ENCODE data around the gene SPACA4. TPM values are rescaled to one million over a fixed set of nuclear protein-coding genes. Genes with fewer than 3 reads are reported as not detected.

The SPACA4 gene
- total and polyA plus RNA-seq, 2 experiments from 2014 or later, result not detected

DNA sequence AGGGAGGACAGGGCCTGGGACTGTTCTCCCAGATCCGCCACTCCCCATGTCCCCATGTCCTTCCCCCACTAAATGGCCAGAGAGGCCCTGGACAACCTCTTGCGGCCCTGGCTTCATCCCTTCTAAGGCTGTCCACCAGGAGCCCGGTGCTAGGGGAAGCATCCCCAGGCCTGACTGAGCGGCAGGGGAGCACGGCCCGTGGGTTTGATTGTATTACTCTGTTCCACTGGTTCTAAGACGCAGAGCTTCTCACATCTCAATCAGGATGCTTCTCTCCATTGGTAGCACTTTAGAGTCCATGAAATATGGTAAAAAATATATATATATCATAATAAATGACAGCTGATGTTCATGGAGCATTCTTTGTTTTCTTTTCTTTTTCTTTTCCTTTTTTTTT is 815 bp downstream of the SPACA4 start:
- H3K4me1 ChIP-seq (ENCODE audit: low read depth), result no peaks in the 10 kb centered on the region
- TF ChIP-seq, protein P1, sequence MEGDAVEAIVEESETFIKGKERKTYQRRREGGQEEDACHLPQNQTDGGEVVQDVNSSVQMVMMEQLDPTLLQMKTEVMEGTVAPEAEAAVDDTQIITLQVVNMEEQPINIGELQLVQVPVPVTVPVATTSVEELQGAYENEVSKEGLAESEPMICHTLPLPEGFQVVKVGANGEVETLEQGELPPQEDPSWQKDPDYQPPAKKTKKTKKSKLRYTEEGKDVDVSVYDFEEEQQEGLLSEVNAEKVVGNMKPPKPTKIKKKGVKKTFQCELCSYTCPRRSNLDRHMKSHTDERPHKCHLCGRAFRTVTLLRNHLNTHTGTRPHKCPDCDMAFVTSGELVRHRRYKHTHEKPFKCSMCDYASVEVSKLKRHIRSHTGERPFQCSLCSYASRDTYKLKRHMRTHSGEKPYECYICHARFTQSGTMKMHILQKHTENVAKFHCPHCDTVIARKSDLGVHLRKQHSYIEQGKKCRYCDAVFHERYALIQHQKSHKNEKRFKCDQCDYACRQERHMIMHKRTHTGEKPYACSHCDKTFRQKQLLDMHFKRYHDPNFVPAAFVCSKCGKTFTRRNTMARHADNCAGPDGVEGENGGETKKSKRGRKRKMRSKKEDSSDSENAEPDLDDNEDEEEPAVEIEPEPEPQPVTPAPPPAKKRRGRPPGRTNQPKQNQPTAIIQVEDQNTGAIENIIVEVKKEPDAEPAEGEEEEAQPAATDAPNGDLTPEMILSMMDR (IDR thresholded peaks at IDR 0.05; ENCODE audit: low read depth, low read length), result no peak
- H3K4me3 ChIP-seq, result no peak overlapping the region
- no peak overlapping the region for H3K27ac ChIP-seq
- no peaks in the 10 kb centered on the region for H3K36me3 ChIP-seq
- H3K9me3 ChIP-seq (ENCODE audit: low read depth), result no peaks in the 10 kb centered on the region
- no peaks in the 10 kb centered on the region for H3K27me3 ChIP-seq
- DNase-seq (ENCODE audit: low read depth in 1 of 2, low spot score in 1 of 2), result no peak

DNA sequence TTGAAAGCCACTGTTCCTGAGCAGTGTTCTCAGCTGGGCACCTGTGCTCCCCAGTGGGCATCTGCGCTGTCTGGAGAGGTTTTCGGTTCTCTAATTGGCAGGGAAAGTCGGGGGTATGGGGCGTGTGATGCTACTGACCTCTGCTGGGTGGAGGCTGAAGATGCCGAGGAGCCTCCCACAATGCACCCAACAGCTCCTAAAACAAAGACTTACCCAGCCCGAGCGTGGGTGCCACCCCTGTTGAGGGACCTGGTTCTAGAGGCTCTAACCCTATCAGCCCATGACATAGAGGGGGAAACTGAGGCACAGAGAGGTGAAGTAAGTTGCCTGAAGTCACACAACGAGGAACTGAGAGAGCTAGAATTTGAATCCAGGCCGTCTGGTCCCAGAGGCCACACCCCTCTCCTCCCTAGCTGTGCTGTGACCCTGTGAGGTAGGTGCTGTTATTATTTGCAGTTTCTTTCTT is 2.3 kb downstream of the SPACA4 start:
- TF ChIP-seq, protein P1 (IDR thresholded peaks at IDR 0.05; ENCODE audit: low read depth, low read length), result peak; percentile 64
- DNase-seq (ENCODE audit: low read depth in 1 of 2, low spot score in 1 of 2), result peak in 1 of 2 donors; percentile 52

DNA sequence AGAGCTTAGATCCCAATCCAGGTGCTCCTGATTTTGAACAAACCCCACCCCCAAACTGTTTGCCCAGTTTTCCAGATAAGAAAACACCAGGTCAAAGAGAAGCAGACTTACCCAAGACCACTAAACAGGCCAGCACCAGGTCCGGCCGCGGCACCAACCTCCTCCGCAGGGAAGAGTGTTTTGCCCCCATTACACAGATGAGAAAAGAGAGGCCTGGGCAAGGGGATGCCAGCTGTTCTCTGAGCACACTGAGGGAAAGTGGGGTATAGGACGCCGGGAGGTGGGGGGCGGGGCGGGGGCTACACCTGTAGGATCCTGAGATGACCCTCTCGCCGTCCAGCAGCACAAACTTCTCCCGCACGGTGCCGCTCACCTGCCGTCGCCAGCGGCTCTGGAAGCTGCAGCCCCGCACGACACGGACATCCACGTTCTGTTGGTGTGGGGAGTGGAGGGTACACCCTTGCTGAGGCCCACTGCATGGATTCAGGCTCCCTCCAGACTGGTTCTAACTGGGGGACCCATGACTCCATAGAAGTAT is 3.1 kb downstream of the SPACA4 start:
- H3K27ac ChIP-seq, result no peak overlapping the region
- DNase-seq (ENCODE audit: low read depth in 1 of 2, low spot score in 1 of 2), result no peak
- H3K4me1 ChIP-seq (ENCODE audit: low read depth), result peaks cover 10% of the 10 kb centered on the region
- TF ChIP-seq, protein P1 (IDR thresholded peaks at IDR 0.05; ENCODE audit: low read depth, low read length), result no peak
- no peaks in the 10 kb centered on the region for H3K36me3 ChIP-seq
- H3K9me3 ChIP-seq (ENCODE audit: low read depth), result no peaks in the 10 kb centered on the region
- H3K4me3 ChIP-seq, result no peak overlapping the region
- no peaks in the 10 kb centered on the region for H3K27me3 ChIP-seq

More for the DNA sequence above, 2.3 kb downstream of the SPACA4 start:
- Histone ChIP-seq H3K4me1 (ENCODE audit: low read depth) (peaks cover 4% of the 10 kb centered on the region), H3K4me3 (no peak overlapping the region), H3K27me3 (no peaks in the 10 kb centered on the region), H3K9me3 (ENCODE audit: low read depth) (no peaks in the 10 kb centered on the region), H3K27ac (no peak overlapping the region), H3K36me3 (no peaks in the 10 kb centered on the region)

DNA sequence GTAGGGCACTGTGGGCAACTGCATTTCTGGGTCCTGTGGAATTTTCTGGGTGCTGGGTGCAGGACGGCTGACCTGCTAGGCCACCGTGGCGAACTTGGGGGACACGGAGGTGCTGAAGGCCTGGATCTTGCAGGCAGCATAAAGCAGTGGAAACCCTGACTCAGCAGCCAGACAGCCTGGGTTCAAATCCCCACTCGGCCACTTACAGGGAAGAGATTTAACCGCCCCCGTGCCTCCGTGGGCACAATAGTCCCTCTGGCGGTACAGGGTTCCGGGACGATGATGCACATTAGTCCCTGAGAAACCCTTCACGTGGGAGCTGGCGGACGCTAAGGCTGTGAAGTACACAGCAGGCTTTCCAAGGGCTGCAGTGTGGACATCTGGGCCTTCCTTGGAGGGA is 5.3 kb downstream of the SPACA4 start:
- no peaks in the 10 kb centered on the region for H3K27me3 ChIP-seq
- H3K4me3 ChIP-seq, result no peak overlapping the region
- no peaks in the 10 kb centered on the region for H3K9me3 ChIP-seq (ENCODE audit: low read depth)
- no peak for DNase-seq (ENCODE audit: low read depth in 1 of 2, low spot score in 1 of 2)
- TF ChIP-seq, protein P1 (IDR thresholded peaks at IDR 0.05; ENCODE audit: low read depth, low read length), result no peak
- peaks cover 19% of the 10 kb centered on the region for H3K36me3 ChIP-seq
- peaks cover 14% of the 10 kb centered on the region for H3K4me1 ChIP-seq (ENCODE audit: low read depth)
- no peak overlapping the region for H3K27ac ChIP-seq

DNA sequence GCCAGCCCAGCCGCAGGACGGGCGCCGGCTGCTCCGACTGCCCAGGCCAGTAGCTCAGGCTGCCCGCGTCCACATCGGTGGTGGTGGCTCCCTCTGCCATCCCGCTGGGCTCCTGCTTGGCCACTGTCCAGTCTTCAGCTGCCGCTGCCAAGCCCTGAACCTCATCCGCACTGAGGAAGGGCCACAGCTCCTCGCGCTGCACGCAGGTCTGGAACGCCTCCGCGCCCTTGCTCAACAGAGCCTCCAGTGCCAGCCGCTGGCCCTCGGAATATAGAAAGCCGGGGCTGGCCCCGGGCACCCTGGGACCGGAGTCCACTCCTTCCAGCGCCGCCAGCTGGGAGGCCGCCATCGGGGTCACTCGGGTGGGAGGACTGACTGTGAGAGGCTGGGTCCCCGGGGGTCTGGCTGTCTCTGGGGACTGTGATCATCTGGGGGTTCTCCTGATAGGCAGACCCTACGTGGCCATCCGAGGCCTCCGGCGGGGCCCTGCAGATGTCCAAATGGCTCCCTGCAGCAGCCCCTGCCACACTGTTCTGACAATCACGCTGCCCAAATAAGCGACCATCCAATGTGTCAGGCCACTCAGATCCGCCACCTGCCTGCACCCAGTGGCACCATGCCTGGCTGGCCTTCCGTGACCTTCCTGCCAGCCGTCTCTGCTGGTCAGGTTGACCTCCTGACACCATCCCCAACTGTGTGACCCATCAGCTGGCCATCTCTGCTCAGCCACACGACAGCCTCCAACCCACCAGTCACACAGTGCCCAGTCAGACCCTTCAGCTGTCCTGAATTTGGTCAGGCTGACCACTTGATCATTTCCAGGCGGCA is 6.7 kb downstream of the SPACA4 start:
- TF ChIP-seq, protein P1 (IDR thresholded peaks at IDR 0.05; ENCODE audit: low read depth, low read length), result no peak
- Histone ChIP-seq H3K9me3 (ENCODE audit: low read depth) (no peaks in the 10 kb centered on the region), H3K4me1 (ENCODE audit: low read depth) (peaks cover 23% of the 10 kb centered on the region), H3K27ac (peak overlapping the region; percentile 83), H3K4me3 (no peak overlapping the region), H3K27me3 (no peaks in the 10 kb centered on the region), H3K36me3 (peaks cover 26% of the 10 kb centered on the region)
- no peak for DNase-seq (ENCODE audit: low read depth in 1 of 2, low spot score in 1 of 2)
